Measurements from ENCODE around the gene CLRN3. TPM values are rescaled to one million over a fixed set of nuclear protein-coding genes. Genes with fewer than 3 reads are reported as not detected.

The CLRN3 gene
- polyA plus RNA-seq, 2 of the 4 experiments (the other 2 are of a cell fraction), result 0.08 TPM; not detected in 1

DNA sequence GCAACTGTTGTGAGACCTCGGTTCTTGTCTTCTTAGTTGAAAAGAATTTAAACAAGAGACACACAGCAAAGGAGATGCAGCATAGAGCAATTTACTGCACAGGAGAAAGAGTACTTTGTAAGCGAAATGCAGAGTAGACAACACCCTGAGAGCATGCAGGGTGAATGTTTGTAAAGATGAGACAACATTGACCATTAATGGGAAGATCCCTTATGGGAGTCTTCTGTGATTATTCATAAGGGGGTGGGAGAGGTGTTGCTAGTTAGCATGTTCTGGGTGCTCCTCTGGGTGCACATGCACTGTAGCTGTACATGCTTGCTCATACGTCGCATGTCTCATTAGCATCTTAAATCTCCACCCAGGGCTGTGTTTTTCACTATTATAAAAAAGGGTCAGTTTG lies 62.3 kb downstream of the CLRN3 start:
- 18% methylated on average over 4 of the region's 4 CpGs for WGBS (ENCODE audit: missing lambda C conversion rate)
- no peaks in the 10 kb centered on the region for H3K4me1 ChIP-seq
- CTCF ChIA-PET, result no interaction called here
- FAIRE-seq, result no peak
- no peak for ATAC-seq
- H3K27ac ChIP-seq, result no peak overlapping the region
- no peak overlapping the region for H3K4me3 ChIP-seq
- no peaks in the 10 kb centered on the region for H3K9me3 ChIP-seq
- POLR2A ChIA-PET, result no interaction called here
- TF ChIP-seq NPAS2 (CRISPR knock-in tag; IDR thresholded peaks at IDR 0.05; ENCODE audit: borderline replicate concordance) (no peak), RARB (CRISPR knock-in tag; IDR thresholded peaks at IDR 0.05) (no peak), SMC3 (IDR thresholded peaks at IDR 0.05) (no peak), EHMT2 (IDR thresholded peaks at IDR 0.05; ENCODE audit: low read depth) (no peak), CBX8 (IDR thresholded peaks at IDR 0.05) (no peak), HEYL (CRISPR knock-in tag; IDR thresholded peaks at IDR 0.05) (no peak), PHF8 (IDR thresholded peaks at IDR 0.05; ENCODE audit: borderline replicate concordance, low read depth) (no peak), ESRRA (IDR thresholded peaks at IDR 0.05; ENCODE audit: borderline replicate concordance, low read length) (no peak), FOXS1 (CRISPR knock-in tag; IDR thresholded peaks at IDR 0.05) (no peak)
- TF ChIP-seq, protein P1, sequence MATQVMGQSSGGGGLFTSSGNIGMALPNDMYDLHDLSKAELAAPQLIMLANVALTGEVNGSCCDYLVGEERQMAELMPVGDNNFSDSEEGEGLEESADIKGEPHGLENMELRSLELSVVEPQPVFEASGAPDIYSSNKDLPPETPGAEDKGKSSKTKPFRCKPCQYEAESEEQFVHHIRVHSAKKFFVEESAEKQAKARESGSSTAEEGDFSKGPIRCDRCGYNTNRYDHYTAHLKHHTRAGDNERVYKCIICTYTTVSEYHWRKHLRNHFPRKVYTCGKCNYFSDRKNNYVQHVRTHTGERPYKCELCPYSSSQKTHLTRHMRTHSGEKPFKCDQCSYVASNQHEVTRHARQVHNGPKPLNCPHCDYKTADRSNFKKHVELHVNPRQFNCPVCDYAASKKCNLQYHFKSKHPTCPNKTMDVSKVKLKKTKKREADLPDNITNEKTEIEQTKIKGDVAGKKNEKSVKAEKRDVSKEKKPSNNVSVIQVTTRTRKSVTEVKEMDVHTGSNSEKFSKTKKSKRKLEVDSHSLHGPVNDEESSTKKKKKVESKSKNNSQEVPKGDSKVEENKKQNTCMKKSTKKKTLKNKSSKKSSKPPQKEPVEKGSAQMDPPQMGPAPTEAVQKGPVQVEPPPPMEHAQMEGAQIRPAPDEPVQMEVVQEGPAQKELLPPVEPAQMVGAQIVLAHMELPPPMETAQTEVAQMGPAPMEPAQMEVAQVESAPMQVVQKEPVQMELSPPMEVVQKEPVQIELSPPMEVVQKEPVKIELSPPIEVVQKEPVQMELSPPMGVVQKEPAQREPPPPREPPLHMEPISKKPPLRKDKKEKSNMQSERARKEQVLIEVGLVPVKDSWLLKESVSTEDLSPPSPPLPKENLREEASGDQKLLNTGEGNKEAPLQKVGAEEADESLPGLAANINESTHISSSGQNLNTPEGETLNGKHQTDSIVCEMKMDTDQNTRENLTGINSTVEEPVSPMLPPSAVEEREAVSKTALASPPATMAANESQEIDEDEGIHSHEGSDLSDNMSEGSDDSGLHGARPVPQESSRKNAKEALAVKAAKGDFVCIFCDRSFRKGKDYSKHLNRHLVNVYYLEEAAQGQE (IDR thresholded peaks at IDR 0.05), result no peak
- TF ChIP-seq, protein P2, sequence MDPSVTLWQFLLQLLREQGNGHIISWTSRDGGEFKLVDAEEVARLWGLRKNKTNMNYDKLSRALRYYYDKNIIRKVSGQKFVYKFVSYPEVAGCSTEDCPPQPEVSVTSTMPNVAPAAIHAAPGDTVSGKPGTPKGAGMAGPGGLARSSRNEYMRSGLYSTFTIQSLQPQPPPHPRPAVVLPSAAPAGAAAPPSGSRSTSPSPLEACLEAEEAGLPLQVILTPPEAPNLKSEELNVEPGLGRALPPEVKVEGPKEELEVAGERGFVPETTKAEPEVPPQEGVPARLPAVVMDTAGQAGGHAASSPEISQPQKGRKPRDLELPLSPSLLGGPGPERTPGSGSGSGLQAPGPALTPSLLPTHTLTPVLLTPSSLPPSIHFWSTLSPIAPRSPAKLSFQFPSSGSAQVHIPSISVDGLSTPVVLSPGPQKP (IDR thresholded peaks at IDR 0.05; ENCODE audit: low read depth, low read length), result no peak
- DNase-seq (ENCODE audit: low read depth in 1 of 2, low spot score in 1 of 2), result no peak
- no peak overlapping the region for H3K4me2 ChIP-seq

Other genes with a start within 250 kb of the CLRN3 start
- gene FOXI2, start 155.8 kb downstream of the CLRN3 start, polyA plus RNA-seq (2011; rRNA removed), result not detected in 2 replicates
- gene FOXI2, start 155.8 kb downstream of the CLRN3 start, polyA plus RNA-seq (2017; fragmentation: RNase III; extraction: RNeasy Plus Mini Kit Qiagen cat#74134 plus additional on column Dnase treatment), result not detected in 3 replicates
- gene PTPRE, start 14.2 kb upstream of the CLRN3 start, polyA plus RNA-seq (2011; rRNA removed), result 0.22 and 0.31 TPM in 2 replicates
- 0.94 to 2.1 TPM (median 1.5 TPM) in 3 replicates for gene PTPRE, start 14.2 kb upstream of the CLRN3 start, polyA plus RNA-seq (2017; fragmentation: RNase III; extraction: RNeasy Plus Mini Kit Qiagen cat#74134 plus additional on column Dnase treatment)
- gene MKI67, start 233.5 kb upstream of the CLRN3 start, polyA plus RNA-seq (2011; rRNA removed), result 48.7 and 51.7 TPM in 2 replicates
- gene MKI67, start 233.5 kb upstream of the CLRN3 start, polyA plus RNA-seq (2017; fragmentation: RNase III; extraction: RNeasy Plus Mini Kit Qiagen cat#74134 plus additional on column Dnase treatment), result 31.1 to 42.2 TPM (median 33.8 TPM) in 3 replicates

Measured in A549 (cell line).